Right renal cortex interstitium (tissue), 3 donors: ENCODE results near the gene NAXD. TPM values are rescaled to one million over a fixed set of nuclear protein-coding genes. Genes with fewer than 3 reads are reported as not detected.

Source experiments
- DNase-seq, 3 donors: peaks; one replicate each; pipeline ENCODE4 v3.0.0-alpha.2; 2013; ENCODE audit warnings: low read depth in 3 of 3, low spot score in 2 of 3
- polyA plus RNA-seq, 3 donors: library from polyadenylated mRNA; unstranded; fragments of 120-200 nt; gene quantifications; one replicate each; pipeline ENCODE4 v1.2.1, GENCODE V29; 2013; ENCODE audit not compliant: insufficient read length in 3 of 3

The NAXD gene
- polyA plus RNA-seq, 3 donors, result 40.4 to 42.1 (median 40.5) TPM

- no peak for DNase-seq
Measured at GRCh38 chr13:110685305-110686020, 70.1 kb downstream of the NAXD start.

DNA sequence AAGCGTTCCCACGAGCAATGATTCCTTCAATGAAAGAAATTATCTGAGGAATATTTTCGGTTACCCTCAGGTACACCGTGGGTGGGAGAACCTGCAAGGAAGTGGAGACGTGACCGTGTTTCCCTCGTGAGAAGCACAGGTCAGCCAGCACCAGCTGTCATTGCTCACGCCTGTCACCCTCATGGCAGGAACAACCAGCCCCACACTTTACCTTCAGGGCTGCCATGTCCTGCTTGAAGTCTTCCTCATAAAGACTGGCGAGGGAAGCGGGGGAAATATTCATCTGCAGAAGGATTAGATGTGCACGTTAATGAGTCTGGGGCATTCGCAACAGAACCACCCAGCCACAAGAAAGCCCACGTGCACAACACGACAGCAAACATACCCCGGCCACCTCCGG is 72.4 kb downstream of the NAXD start:
- no peak for DNase-seq

DNA sequence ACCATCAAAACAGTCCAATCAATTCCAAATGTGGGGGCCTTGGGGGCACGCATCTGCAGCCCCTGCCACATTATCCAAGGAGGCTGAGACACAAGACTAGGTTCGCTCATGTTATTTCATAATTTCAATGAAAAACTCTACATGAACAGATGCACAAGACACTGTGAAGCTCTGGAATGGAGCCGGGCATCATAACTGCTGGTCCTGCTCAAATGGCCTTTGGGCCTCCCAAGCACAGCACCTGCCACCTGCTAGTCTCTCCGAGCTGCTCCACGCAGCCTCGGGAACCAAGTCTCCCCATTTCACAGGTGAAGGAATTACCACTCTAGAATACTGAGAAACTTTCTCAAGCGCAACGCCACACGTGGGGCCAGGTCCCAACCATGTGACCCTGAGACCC is 73.7 kb downstream of the NAXD start:
- DNase-seq, result no peak

Other genes with a start within 250 kb of the NAXD start
- gene RAB20, start 53.8 kb upstream of the NAXD start, polyA plus RNA-seq, result 1 to 10 TPM; 7.0 to 8.3 (median 7.0) TPM
- gene CARS2, start 90.6 kb downstream of the NAXD start, polyA plus RNA-seq, result 10 to 100 TPM; 52.5 to 55.1 (median 52.6) TPM
- gene ING1, start 98.2 kb downstream of the NAXD start, polyA plus RNA-seq, result 10 to 100 TPM; 25.5 to 27.6 (median 25.6) TPM